GM12875 (cell line): ENCODE results near the gene MLEC.

Experiments used
- H3K4me3 ChIP-seq: one replicate; pipeline ENCODE4 v1.5.1; 2011; ENCODE audit warnings: low read depth, low read length, control low read depth
- CTCF ChIP-seq: IDR thresholded peaks from 2 replicates; pipeline ENCODE4 v1.5.1; 2011; ENCODE audit warnings: low read depth, mild to moderate bottlenecking, control low read depth, inconsistent platforms, low read length, moderate library complexity, borderline replicate concordance; ENCODE audit not compliant: insufficient read depth

Gene MLEC

GRCh38 chr12:120653611-120654010 is 33.3 kb upstream of the MLEC start:
- no peak for TF ChIP-seq CTCF
- no peak overlapping the region for H3K4me3 ChIP-seq

GRCh38 chr12:120654656-120655055 is 32.3 kb upstream of the MLEC start:
- TF ChIP-seq CTCF, result no peak
- H3K4me3 ChIP-seq, result no peak overlapping the region

GRCh38 chr12:120656008-120656407 is 30.9 kb upstream of the MLEC start:
- no peak overlapping the region for H3K4me3 ChIP-seq
- no peak for TF ChIP-seq CTCF

GRCh38 chr12:120658286-120659150 is 28.4 kb upstream of the MLEC start:
- TF ChIP-seq CTCF, result no peak
- no peak overlapping the region for H3K4me3 ChIP-seq

GRCh38 chr12:120659151-120659525 is 27.8 kb upstream of the MLEC start:
- TF ChIP-seq CTCF, result no peak
- H3K4me3 ChIP-seq, result no peak overlapping the region

GRCh38 chr12:120661432-120661831 is 25.5 kb upstream of the MLEC start:
- no peak overlapping the region for H3K4me3 ChIP-seq
- no peak for TF ChIP-seq CTCF

GRCh38 chr12:120662879-120663278 is 24.1 kb upstream of the MLEC start:
- TF ChIP-seq CTCF, result no peak
- no peak overlapping the region for H3K4me3 ChIP-seq
